HCT116 (cell line): ENCODE data around the gene SLC7A10. TPM values are rescaled to one million over a fixed set of nuclear protein-coding genes. Genes with fewer than 3 reads are reported as not detected.

Experiments used
- ATAC-seq: fragments of 200-7000 bp; cut with Tn5 transposase; 2 replicates; pipeline ENCODE4 v1.9.1; 2020; ENCODE audit warnings: mild to moderate bottlenecking, moderate library complexity
- BruUV-seq: library from RNA; stranded (reverse); fragments of 400-500 nt; replicated peaks from 2 replicates; lab custom pipeline; 2021; lab: Mats Ljungman, UMichigan
- CTCF ChIA-PET: fragments of 300-600 bp; sonication (Branson Sonifier 250); formaldehyde crosslinking; loops from one replicate; lab custom pipeline; 2021; ENCODE audit warnings: antibody characterized with exemption; lab: Charles Lee
- POLR2A ChIA-PET: fragments of 300-600, 350-600 bp; sonication (Branson Sonifier 250); formaldehyde crosslinking; loops from one replicate; lab custom pipeline; 2021; ENCODE audit warnings: antibody characterized with exemption; lab: Charles Lee
- RAD21 ChIA-PET, 2 experiments: fragments of 300-600 bp; sonication (Branson Sonifier 250); formaldehyde crosslinking; loops; one replicate each; lab custom pipeline; 2023; ENCODE audit warnings: low total read pairs in 2 of 2; ENCODE audit not compliant: uncharacterized antibody in 2 of 2, unreplicated experiment in 2 of 2, low non-redundant PET in 1 of 2; lab: Charles Lee
- DNase-seq: peaks from one replicate; pipeline ENCODE4 v3.0.0-alpha.2; 2010; ENCODE audit warnings: low read depth, low spot score
- H2AFZ ChIP-seq: fragments of 200-600 bp; shearing (Covaris generic), sonication (generic); 2 replicates; pipeline ENCODE4 v1.6.1; 2017; ENCODE audit warnings: low read depth, mixed run types, mixed read lengths, antibody characterized with exemption, low read length; ENCODE audit not compliant: poor library complexity, severe bottlenecking
- H3K27ac ChIP-seq: 2 replicates; pipeline ENCODE4 v1.5.1; 2012; ENCODE audit warnings: low read depth, low read length
- H3K27me3 ChIP-seq: fragments of 200-600 bp; sonication (generic); 2 replicates; pipeline ENCODE4 v1.6.1; 2016; ENCODE audit warnings: mixed run types, low read length, mixed read lengths; ENCODE audit not compliant: insufficient read depth
- H3K36me3 ChIP-seq, 2 experiments: fragments of 200-500 bp in 1 of 2; fragments of 200-600 bp in 1 of 2; sonication (Bioruptor generic) in 1 of 2; sonication (generic) in 1 of 2; 2 replicates each; pipeline versions ENCODE4 v1.5.1 to v1.6.1; 2014 to 2016; ENCODE audit warnings: low read length in 2 of 2, inconsistent platforms in 1 of 2, mixed read lengths in 1 of 2, mixed run types in 1 of 2; ENCODE audit not compliant: insufficient read depth in 2 of 2, control insufficient read depth in 1 of 2
- H3K4me1 ChIP-seq, 2 experiments: fragments of 200-600 bp in 1 of 2; sonication (generic) in 1 of 2; 2 replicates each; pipeline versions ENCODE4 v1.5.1 to v1.6.1; 2012 to 2017; ENCODE audit warnings: low read length in 2 of 2, inconsistent platforms in 1 of 2, mild to moderate bottlenecking in 1 of 2, mixed read lengths in 1 of 2, mixed run types in 1 of 2, moderate library complexity in 1 of 2; ENCODE audit not compliant: insufficient read depth in 2 of 2, control insufficient read depth in 1 of 2
- H3K4me2 ChIP-seq: fragments of 200-600 bp; sonication (generic); 2 replicates; pipeline ENCODE4 v1.6.1; 2017; ENCODE audit warnings: mixed run types, low read length, mixed read lengths
- H3K4me3 ChIP-seq, 2 experiments: fragments of 200-600 bp in 1 of 2; sonication (generic) in 1 of 2; replicated peaks in 1 of 2; 2 replicates each; pipeline ENCODE4 v1.5.1; 2011 to 2016; ENCODE audit warnings: low read length in 2 of 2, control low read depth in 1 of 2, low read depth in 1 of 2, mild to moderate bottlenecking in 1 of 2, mixed read lengths in 1 of 2, mixed run types in 1 of 2
- H3K79me2 ChIP-seq: fragments of 200-600 bp; sonication (generic); 2 replicates; pipeline ENCODE4 v1.6.1; 2017; ENCODE audit warnings: mild to moderate bottlenecking, mixed run types, low read length, moderate library complexity, mixed read lengths; ENCODE audit not compliant: insufficient read depth
- H3K9ac ChIP-seq: fragments of 200-600 bp; sonication (generic); 2 replicates; pipeline ENCODE4 v1.6.1; 2016; ENCODE audit warnings: low read length, mixed read lengths
- H3K9me2 ChIP-seq: fragments of 200-600 bp; sonication (generic), shearing (Covaris generic); 2 replicates; pipeline ENCODE4 v1.6.1; 2017; ENCODE audit warnings: mixed run types, mild to moderate bottlenecking, moderate library complexity; ENCODE audit not compliant: insufficient read depth
- H3K9me3 ChIP-seq, 2 experiments: fragments of 200-500 bp in 1 of 2; fragments of 200-600 bp in 1 of 2; sonication (Bioruptor generic) in 1 of 2; sonication (generic) in 1 of 2; 2 replicates each; pipeline ENCODE4 v1.6.1; 2014 to 2017; ENCODE audit warnings: low read length in 2 of 2, mixed read lengths in 2 of 2, inconsistent platforms in 1 of 2, low read depth in 1 of 2, mild to moderate bottlenecking in 1 of 2, mixed run types in 1 of 2, moderate library complexity in 1 of 2; ENCODE audit not compliant: control insufficient read depth in 1 of 2, insufficient read depth in 1 of 2
- H4K20me1 ChIP-seq: fragments of 200-600 bp; sonication (generic), shearing (Covaris generic); 2 replicates; pipeline ENCODE4 v1.6.1; 2017; ENCODE audit warnings: mixed run types, mild to moderate bottlenecking, moderate library complexity; ENCODE audit not compliant: insufficient read depth
- ATF3 ChIP-seq: IDR thresholded peaks from 2 replicates; pipeline ENCODE4 v1.6.1; 2012
- CBX3 ChIP-seq: IDR thresholded peaks from 2 replicates; pipeline ENCODE4 v1.6.1; 2012; ENCODE audit warnings: low read depth
- CEBPB ChIP-seq: IDR thresholded peaks from 2 replicates; pipeline ENCODE4 v1.6.1; 2012; ENCODE audit warnings: low read depth
- EGR1 ChIP-seq: IDR thresholded peaks from 2 replicates; pipeline ENCODE4 v1.6.1; 2012; ENCODE audit warnings: low read depth
- ELF1 ChIP-seq: IDR thresholded peaks from 2 replicates; pipeline ENCODE4 v1.6.1; 2012; ENCODE audit warnings: low read depth, borderline replicate concordance
- EZH2 ChIP-seq: fragments of 200-600 bp; sonication (generic); IDR thresholded peaks from 2 replicates; pipeline ENCODE4 v1.6.1; 2017; ENCODE audit warnings: antibody characterized with exemption, mixed run types
- FOSL1 ChIP-seq: IDR thresholded peaks from 2 replicates; pipeline ENCODE4 v1.6.1; 2012; ENCODE audit warnings: low read depth
- MAX ChIP-seq: IDR thresholded peaks from 2 replicates; pipeline ENCODE4 v1.6.1; 2012
- POLR2A ChIP-seq: IDR thresholded peaks from 2 replicates; pipeline ENCODE4 v1.7.0; 2011; ENCODE audit warnings: borderline replicate concordance; ENCODE audit not compliant: insufficient read depth, insufficient read length; ENCODE audit errors: extremely low read depth
- POLR2AphosphoS5 ChIP-seq: IDR thresholded peaks from 2 replicates; pipeline ENCODE4 v1.6.1; 2011; ENCODE audit warnings: mild to moderate bottlenecking, low read depth, low read length, moderate library complexity
- SP1 ChIP-seq: IDR thresholded peaks from 2 replicates; pipeline ENCODE4 v1.6.1; 2012; ENCODE audit warnings: low read depth
- SRF ChIP-seq: IDR thresholded peaks from 2 replicates; pipeline ENCODE4 v1.6.1; 2012; ENCODE audit warnings: low read depth
- TCF7L2 ChIP-seq: IDR thresholded peaks from 2 replicates; pipeline ENCODE4 v1.7.0; 2011; ENCODE audit warnings: borderline replicate concordance, inconsistent platforms; ENCODE audit not compliant: insufficient read depth, insufficient read length; ENCODE audit errors: extremely low read depth
- ZBTB33 ChIP-seq: IDR thresholded peaks from 2 replicates; pipeline ENCODE4 v1.6.1; 2011; ENCODE audit warnings: mild to moderate bottlenecking, low read length, moderate library complexity; ENCODE audit not compliant: insufficient replicate concordance; ENCODE audit errors: extremely low read depth
- ZFX ChIP-seq: fragments of 450-650 bp; IDR thresholded peaks from 2 replicates; pipeline ENCODE4 v1.6.1; 2017
- ZNF274 ChIP-seq: fragments of 200-500 bp; sonication (Bioruptor generic); IDR thresholded peaks from 2 replicates; pipeline ENCODE4 v1.6.1; 2014; ENCODE audit warnings: mild to moderate bottlenecking, low read depth, low read length, inconsistent platforms
- intact Hi-C: fragments of 100-400 bp; cut with micrococcal nuclease; formaldehyde crosslinking; loops from 2 replicates; pipeline ENCODE4 v1.10.0; 2022
- total RNA-seq: library from RNA; stranded (reverse); gene quantifications from one replicate; pipeline ENCODE4 v1.2.1, GENCODE V29; 2021; ENCODE audit not compliant: unreplicated experiment

SLC7A10 gene
- total RNA-seq, 1 experiment from 2014 or later = 0.25 TPM

- Histone ChIP-seq H3K4me1 (peaks cover 0 to 11% of the 10 kb centered on the region in 2 experiments; a peak in 2 of 4 replicates), H3K36me3 (no peaks in the 10 kb centered on the region), H3K4me3 (no peak overlapping the region), H3K27me3 (no peaks in the 10 kb centered on the region), H3K9me3 (peaks cover 9 to 11% of the 10 kb centered on the region in 2 experiments; a peak in 2 of 4 replicates), H3K4me2 (peak overlapping the region; percentile 55), H3K9me2 (no peaks in the 10 kb centered on the region), H2AFZ (peak overlapping the region; percentile 73), H3K27ac (no peak overlapping the region; the same call in 1 of the 2 replicates), H4K20me1 (no peaks in the 10 kb centered on the region), H3K9ac (0 out of 2 replicates have a peak overlapping the region, but pooled peaks have one; percentile 10), H3K79me2 (no peaks in the 10 kb centered on the region)
- DNase-seq = no peak
- intact Hi-C loops = loop anchor here (1.0 kb wide), 2 partner anchors 165 to 530 kb away; no protein-coding TSS in a partner anchor
- no TSS peak for BruUV-seq
- ChIA-PET CTCF (interaction anchor here (0.5 to 0.6 kb wide), 2 partner anchors 175 to 469 kb away, joined by 3 to 4 read pairs; no protein-coding TSS in a partner anchor), POLR2A (no interaction called here), RAD21 (interaction anchor here (0.6 to 0.7 kb wide), 4 partner anchors 39 to 221 kb away, joined by 3 to 7 read pairs (median 5); no protein-coding TSS in a partner anchor)
- ATAC-seq = peak; percentile 53
- TF ChIP-seq ATF3 = no peak
- TF ChIP-seq ZNF274 = no peak
- TF ChIP-seq POLR2AphosphoS5 = no peak
- TF ChIP-seq FOSL1 = no peak
- TF ChIP-seq ZFX = no peak
- no peak for TF ChIP-seq ZBTB33
- no peak for TF ChIP-seq CEBPB
- no peak for TF ChIP-seq SP1
- no peak for TF ChIP-seq POLR2A
- no peak for TF ChIP-seq ELF1
- no peak for TF ChIP-seq EZH2
- TF ChIP-seq TCF7L2 = no peak
- TF ChIP-seq SRF = no peak
- no peak for TF ChIP-seq EGR1
- no peak for TF ChIP-seq MAX
- TF ChIP-seq CBX3 = no peak
Measured at GRCh38 chr19:33241091-33241529, 15.5 kb upstream of the SLC7A10 start.
